Heart right ventricle (tissue), 16 donors: ENCODE data around the gene IDNK. TPM values are rescaled to one million over a fixed set of nuclear protein-coding genes. Genes with fewer than 3 reads are reported as not detected.

Experiments used
- ATAC-seq, 8 donors: fragments of 200-7000 bp; cut with Tn5 transposase; one replicate each; pipeline ENCODE4 v1.9.1; 2020; ENCODE audit warnings: mild to moderate bottlenecking in 8 of 8, moderate library complexity in 8 of 8, moderate number of reproducible peaks in 1 of 8
- DNase-seq, 2 donors: peaks; one replicate each; pipeline ENCODE4 v3.0.0-alpha.2; 2020
- H3K27ac ChIP-seq, 10 donors: fragments of 200-600 bp; sonication (generic) in 2 of 10; one replicate each; pipeline versions ENCODE4 v1.5.0 to v1.8.0; 2020 to 2022; ENCODE audit warnings: mild to moderate bottlenecking in 3 of 10
- H3K27me3 ChIP-seq, 7 donors: fragments of 200-600 bp; one replicate each; pipeline ENCODE4 v1.8.0; 2021 to 2022; ENCODE audit warnings: mild to moderate bottlenecking in 2 of 7
- H3K36me3 ChIP-seq, 9 donors: fragments of 200-600 bp; sonication (generic) in 1 of 9; one replicate each; pipeline versions ENCODE4 v1.5.0 to v1.8.0; 2020 to 2022; ENCODE audit warnings: mild to moderate bottlenecking in 2 of 9
- H3K4me1 ChIP-seq, 9 donors: fragments of 200-600 bp; sonication (generic) in 1 of 9; one replicate each; pipeline versions ENCODE4 v1.5.0 to v1.8.0; 2020 to 2022; ENCODE audit warnings: mild to moderate bottlenecking in 4 of 9
- H3K4me3 ChIP-seq, 10 donors: fragments of 200-600 bp; sonication (generic) in 2 of 10; one replicate each; pipeline versions ENCODE4 v1.5.0 to v1.8.0; 2020 to 2022; ENCODE audit warnings: mild to moderate bottlenecking in 7 of 10, moderate library complexity in 2 of 10
- H3K9me3 ChIP-seq, 11 donors: fragments of 200-600 bp in 10 of 11; sonication (generic) in 2 of 11; one replicate each; pipeline versions ENCODE4 v1.5.0 to v1.8.0; 2013 to 2022; ENCODE audit warnings: mild to moderate bottlenecking in 2 of 11, control low read depth in 1 of 11, moderate library complexity in 1 of 11
- WGBS, 2 donors: extraction: QIAGEN DNeasy Blood & Tissue Kit; methylation state at CpG; one replicate each; pipeline ENCODE4 v1.1.7; 2013; ENCODE audit warnings: inconsistent platforms in 1 of 2; 5-methylcytosine and 5-hydroxymethylcytosine counted together
- intact Hi-C, 10 donors: fragments of 100-400 bp; cut with DNase I; formaldehyde crosslinking; loops; one replicate each; pipeline versions ENCODE4 v1.11.1 to v1.14.2; 2022
- long read RNA-seq, 3 donors: library from polyadenylated mRNA; unstranded; transcript quantifications; one replicate each; pipeline ENCODE4 v2.0.0, GENCODE V29; 2020 to 2021
- polyA plus RNA-seq, 2 donors: library from polyadenylated mRNA; stranded (reverse); fragments of 200-250 nt; gene quantifications; one replicate each; pipeline ENCODE4 v1.2.3, GENCODE V29; 2013
- total RNA-seq, 10 donors: library from RNA; stranded (reverse); fragmentation: NEBNext Ultra II Directional in 3 of 10; extraction: Animal tissue kit (Norgen Biotek cat#: 25700) in 3 of 10; gene quantifications; one replicate each; pipeline versions ENCODE4 v1.2.1 to v1.2.4, GENCODE V29; 2021 to 2023
- TF ChIP-seq, protein P1 (sequence below), 9 donors: fragments of 200-600 bp; sonication (generic) in 2 of 9; IDR thresholded peaks; one replicate each; pipeline versions ENCODE4 v1.5.0 to v1.8.0; 2021 to 2022; ENCODE audit warnings: antibody characterized with exemption in 9 of 9, mild to moderate bottlenecking in 5 of 9, moderate library complexity in 1 of 9
- donor health status: Arrhythmogenic right ventricular cardiomyopathy.
- donor health status: ischemic (EF 13 %, LVEDD 7.1; RV severe dilation, severe dysfunction).
- donor health status: healthy with polysubstance abuse.
- donor health status: DM: no; HTN: yes; CAD: no.
- donor health status: DM: no; HTN: no; CAD: no.
- donor health status: ischemic (EF 25% LVEDD 6.9; RV normal size, moderate dysfunction).
- donor health status: ischemic (EF 25% LVEDD 5.7; RV mildly dilated, moderate dysfunction).
- donor health status: healthy.
- donor health status: DM: yes; HTN: yes; CAD: no.
- donor health status: Ischemic cardiomyopathy.
- donor health status: ischemic (EF 35%, LVEDD 5.7; RV mildly dilated, moderate dysfunction).
- donor health status: nonischemic (EF 11% LVEDD 7.7; RV severe dilation, severe dysfunction).
- donor health status: DM: yes; HTN: yes; CAD: no.
- donor health status: PGD.
- donor health status: ischemic (EF 29% LVEDD 5.4; RV normal size, mild dysfunction).
- donor health status: nonischemic (EF 23%, LVEDD 6.1; RV moderate dilation, normal function).

Gene IDNK
- 1 to 10 TPM; 2.2 to 7.5 (median 4.2) TPM for total RNA-seq
- 1 to 10 TPM; 2.2 to 4.2 TPM for polyA plus RNA-seq
- long read RNA-seq, donor 1, partial matches to known transcripts = 0 of 7 reads
- long read RNA-seq, donor 1, other reads (novel, unspliced or antisense) = 4 of 7 reads
- long read RNA-seq, donor 2, partial matches to known transcripts = 0 of 8 reads
- long read RNA-seq, donor 2, other reads (novel, unspliced or antisense) = 5 of 8 reads
- long read RNA-seq, donor 3, partial matches to known transcripts = 0 of 5 reads
- long read RNA-seq, donor 3, other reads (novel, unspliced or antisense) = 3 of 5 reads

DNA sequence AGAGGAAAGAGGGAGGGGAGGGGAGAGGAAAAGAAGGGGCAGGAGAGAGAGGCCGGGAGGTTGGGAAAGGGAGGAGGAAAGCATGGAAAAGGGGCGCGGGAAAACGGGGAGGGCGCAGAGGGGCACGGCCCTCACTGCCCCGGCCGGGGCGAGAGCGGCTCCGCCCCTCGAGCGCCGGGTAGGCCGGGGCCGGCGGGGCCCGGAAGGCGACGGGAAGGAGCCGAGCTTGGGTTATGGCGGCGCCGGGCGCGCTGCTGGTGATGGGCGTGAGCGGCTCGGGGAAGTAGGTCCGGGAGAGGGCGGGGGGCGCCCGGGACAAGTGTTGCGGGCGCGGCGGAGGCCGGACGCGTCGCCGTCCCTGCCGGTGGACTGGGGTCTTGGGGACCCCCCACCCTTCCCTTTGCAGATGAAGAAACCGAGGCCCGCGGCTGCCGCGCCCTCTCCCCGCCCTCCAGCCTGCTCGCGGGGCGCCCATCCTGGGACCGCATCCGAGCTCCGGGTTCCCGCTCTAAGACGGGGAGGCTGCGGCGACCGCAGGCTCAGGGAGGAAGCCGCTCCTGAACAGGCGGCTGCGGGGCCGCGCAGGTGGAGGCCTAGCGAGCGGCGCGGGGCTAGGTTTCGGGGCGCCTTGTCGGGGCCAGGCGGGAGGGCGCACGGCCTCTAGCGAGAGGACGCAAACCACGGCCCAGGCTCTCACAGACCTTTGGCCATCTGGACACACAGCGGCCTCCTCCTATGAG lies at the start of gene IDNK:
Gene IDNK, plus strand, starts transcription at position 205 of the 740 bp plus-strand sequence. Its CDS starts 29 bp downstream, at position 234.
- H3K36me3 ChIP-seq = peaks cover 0 to 18% (median 0%) of the 10 kb centered on the region in 9 donors
- intact Hi-C loops = loop anchor here (5.0 to 10.0 kb wide), 6 partner anchors 84 to 302 kb away; partner anchors contain the start of genes UBQLN1 (in 4 of the 10) and KIF27 (in 1 of the 10)
- H3K27ac ChIP-seq = peak within 1 kb of the TSS; percentile 67 to 96 (median 92)
- peak within 1 kb of the TSS; percentile 74 to 99 (median 88) for H3K4me3 ChIP-seq
- ATAC-seq (peak; percentile 89 to 95 (median 92)), DNase-seq (peak; percentile 64 to 72)
- peaks cover 0 to 21% (median 9%) of the 10 kb centered on the region in 9 donors for H3K4me1 ChIP-seq
- WGBS, 2 donors = 0% methylated on average over 77 to 79 of the region's 79 CpGs
- no peaks in the 10 kb centered on the region for H3K27me3 ChIP-seq
- no peaks in the 10 kb centered on the region for H3K9me3 ChIP-seq
- TF ChIP-seq, protein P1, sequence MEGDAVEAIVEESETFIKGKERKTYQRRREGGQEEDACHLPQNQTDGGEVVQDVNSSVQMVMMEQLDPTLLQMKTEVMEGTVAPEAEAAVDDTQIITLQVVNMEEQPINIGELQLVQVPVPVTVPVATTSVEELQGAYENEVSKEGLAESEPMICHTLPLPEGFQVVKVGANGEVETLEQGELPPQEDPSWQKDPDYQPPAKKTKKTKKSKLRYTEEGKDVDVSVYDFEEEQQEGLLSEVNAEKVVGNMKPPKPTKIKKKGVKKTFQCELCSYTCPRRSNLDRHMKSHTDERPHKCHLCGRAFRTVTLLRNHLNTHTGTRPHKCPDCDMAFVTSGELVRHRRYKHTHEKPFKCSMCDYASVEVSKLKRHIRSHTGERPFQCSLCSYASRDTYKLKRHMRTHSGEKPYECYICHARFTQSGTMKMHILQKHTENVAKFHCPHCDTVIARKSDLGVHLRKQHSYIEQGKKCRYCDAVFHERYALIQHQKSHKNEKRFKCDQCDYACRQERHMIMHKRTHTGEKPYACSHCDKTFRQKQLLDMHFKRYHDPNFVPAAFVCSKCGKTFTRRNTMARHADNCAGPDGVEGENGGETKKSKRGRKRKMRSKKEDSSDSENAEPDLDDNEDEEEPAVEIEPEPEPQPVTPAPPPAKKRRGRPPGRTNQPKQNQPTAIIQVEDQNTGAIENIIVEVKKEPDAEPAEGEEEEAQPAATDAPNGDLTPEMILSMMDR (IDR thresholded peaks at IDR 0.05) = no peak

DNA sequence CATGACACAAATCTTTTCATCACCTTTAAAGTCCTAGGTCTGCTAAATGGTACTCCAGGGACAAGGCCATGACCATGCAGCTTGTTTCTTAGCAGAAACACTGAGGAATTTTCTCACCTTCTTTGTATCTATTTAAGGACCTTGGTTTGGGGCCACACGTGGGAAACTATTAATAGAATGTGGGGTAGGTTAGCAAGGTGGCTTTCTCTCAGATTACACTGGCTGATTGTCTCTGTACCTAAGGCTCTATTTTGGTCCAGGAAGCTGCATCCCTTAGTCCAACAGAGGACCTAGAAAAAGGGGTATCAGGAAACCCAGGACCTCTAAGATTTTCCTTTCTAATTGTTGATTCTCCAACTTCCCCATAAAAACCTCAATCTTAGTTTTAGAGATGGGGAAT lies 48.5 kb upstream of the IDNK start:
- H3K27ac ChIP-seq = no peak overlapping the region
- H3K4me3 ChIP-seq = no peak overlapping the region
- H3K27me3 ChIP-seq = no peaks in the 10 kb centered on the region
- peaks cover 0 to 16% (median 4%) of the 10 kb centered on the region in 9 donors for H3K4me1 ChIP-seq
- intact Hi-C loops = no loop called here
- peaks cover 0 to 20% (median 10%) of the 10 kb centered on the region in 11 donors for H3K9me3 ChIP-seq
- no peak for ATAC-seq
- WGBS, 2 donors = 41 to 62% methylated on average over 1 of the region's 1 CpG
- DNase-seq = no peak
- no peaks in the 10 kb centered on the region for H3K36me3 ChIP-seq
- TF ChIP-seq, protein P1 (IDR thresholded peaks at IDR 0.05) = no peak

DNA sequence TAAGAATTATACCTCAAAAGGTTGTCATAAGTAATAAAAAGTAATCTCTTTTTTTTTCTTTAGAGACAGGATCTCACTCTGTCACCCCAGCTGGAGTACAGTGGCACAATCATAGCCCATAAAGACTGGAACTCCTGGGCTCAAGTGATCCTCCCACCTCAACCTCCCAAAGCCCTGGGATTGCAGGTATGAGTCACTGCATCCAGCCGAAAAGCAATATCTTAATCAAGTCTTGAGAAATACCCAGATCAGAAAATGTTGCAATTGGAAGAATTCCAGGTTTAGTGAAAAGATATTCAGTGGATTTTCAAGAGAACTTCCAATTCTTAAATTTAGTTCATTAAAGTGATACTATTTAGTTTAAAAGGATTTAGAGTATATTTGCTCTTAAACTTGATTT lies 40.9 kb upstream of the IDNK start:
- peaks cover 0 to 5% (median 0%) of the 10 kb centered on the region in 9 donors for H3K36me3 ChIP-seq
- H3K9me3 ChIP-seq = peaks cover 0 to 22% (median 10%) of the 10 kb centered on the region in 11 donors
- 69 to 76% methylated on average over 1 of the region's 1 CpG for WGBS, 2 donors
- TF ChIP-seq, protein P1 (IDR thresholded peaks at IDR 0.05) = no peak
- no peaks in the 10 kb centered on the region for H3K4me1 ChIP-seq
- no peaks in the 10 kb centered on the region for H3K27me3 ChIP-seq
- no peak overlapping the region for H3K27ac ChIP-seq
- ATAC-seq (no peak), DNase-seq (no peak)
- H3K4me3 ChIP-seq = no peak overlapping the region
- intact Hi-C loops = loop anchor here in 1 of 10 donors (10.0 kb wide), 1 partner anchor 367 kb away; no protein-coding TSS in a partner anchor
